Calu3 (cell line): ENCODE measurements around the gene P2RX6. TPM values are rescaled to one million over a fixed set of nuclear protein-coding genes. Genes with fewer than 3 reads are reported as not detected.

Experiments
- BruUV-seq: library from RNA; stranded (reverse); fragments of 400-500 nt; replicated peaks from 2 replicates; lab custom pipeline; 2021; lab: Mats Ljungman, UMichigan
- CTCF ChIA-PET: fragments of 300-600 bp; sonication (Branson Sonifier 250); formaldehyde crosslinking; loops from one replicate; lab custom pipeline; 2022; ENCODE audit warnings: antibody characterized with exemption; lab: Charles Lee
- DNase-seq: peaks from one replicate; pipeline ENCODE4 v3.0.0; 2022
- H3K27ac Mint-ChIP-seq: one replicate; pipeline ENCODE4 v1.8.0; 2022; ENCODE audit warnings: mixed read lengths; ENCODE audit not compliant: unreplicated experiment
- H3K27me3 Mint-ChIP-seq: one replicate; pipeline ENCODE4 v1.8.0; 2022; ENCODE audit warnings: mixed read lengths; ENCODE audit not compliant: unreplicated experiment
- H3K36me3 Mint-ChIP-seq: one replicate; pipeline ENCODE4 v1.8.0; 2022; ENCODE audit warnings: mild to moderate bottlenecking, moderate library complexity, mixed read lengths; ENCODE audit not compliant: insufficient read depth, unreplicated experiment
- H3K4me1 Mint-ChIP-seq: one replicate; pipeline ENCODE4 v1.8.0; 2022; ENCODE audit warnings: mild to moderate bottlenecking, low read depth, mixed read lengths; ENCODE audit not compliant: unreplicated experiment
- H3K4me3 Mint-ChIP-seq: one replicate; pipeline ENCODE4 v1.8.0; 2022; ENCODE audit warnings: mild to moderate bottlenecking, low read depth, moderate library complexity, mixed read lengths; ENCODE audit not compliant: unreplicated experiment
- H3K9me3 Mint-ChIP-seq: one replicate; pipeline ENCODE4 v1.8.0; 2022; ENCODE audit warnings: low read depth, mixed read lengths; ENCODE audit not compliant: unreplicated experiment
- CTCF ChIP-seq: fragments of 200-600 bp; IDR thresholded peaks from one replicate; pipeline ENCODE4 v1.8.0; 2022; ENCODE audit warnings: antibody characterized with exemption; ENCODE audit not compliant: unreplicated experiment
- intact Hi-C: fragments of 100-400 bp; cut with micrococcal nuclease; formaldehyde crosslinking; loops from one replicate; pipeline ENCODE4 v1.10.0; 2022; ENCODE audit not compliant: unreplicated experiment
- microRNA-seq: library from miRNA; unstranded; fragments of <30 nt; microRNA quantifications from one replicate; pipeline ENCODE4 v1.2.0, GENCODE V29; 2022
- total RNA-seq: library from RNA; stranded (reverse); gene quantifications from 2 replicates; pipeline ENCODE4 v1.2.3, GENCODE V29; 2022

The P2RX6 gene
- total RNA-seq, 1 experiment from 2014 or later = 0.26 TPM

- Mint-ChIP-seq H3K36me3 (no peaks in the 10 kb centered on the region), H3K4me1 (no peaks in the 10 kb centered on the region), H3K9me3 (no peaks in the 10 kb centered on the region), H3K4me3 (no peak overlapping the region), H3K27ac (no peak overlapping the region), H3K27me3 (peaks cover 22% of the 10 kb centered on the region)
- BruUV-seq = no TSS peak
- no peak for TF ChIP-seq CTCF
- CTCF ChIA-PET = no interaction called here
- intact Hi-C loops = no loop called here
- no peak for DNase-seq
Measured at GRCh38 chr22:21076912-21077625, 62.1 kb downstream of the P2RX6 start.

Small RNA genes lying within 50 kb of the gene (microRNA-seq; reads per million reads assigned to microRNA genes)
- gene MIR649 = not detected

Other genes starting within 250 kb of the P2RX6 start
- gene SERPIND1, start 241.1 kb upstream of the P2RX6 start, total RNA-seq = not detected in 2 replicates
- gene PI4KA, start 156.4 kb upstream of the P2RX6 start, total RNA-seq = 69.2 and 77.9 TPM in 2 replicates
- gene SNAP29, start 156.2 kb upstream of the P2RX6 start, total RNA-seq = 28.8 and 35.9 TPM in 2 replicates
- gene CRKL, start 97.8 kb upstream of the P2RX6 start, total RNA-seq = 68.0 and 69.9 TPM in 2 replicates
- gene AIFM3, start 47.9 kb upstream of the P2RX6 start, total RNA-seq = 3.1 and 4.2 TPM in 2 replicates
- 49.3 and 55.4 TPM in 2 replicates for gene LZTR1, start 32.9 kb upstream of the P2RX6 start, total RNA-seq
- 24.5 and 25.3 TPM in 2 replicates for gene THAP7, start 13.0 kb upstream of the P2RX6 start, total RNA-seq
- 0.14 TPM in 1 of 2 replicates, not detected in the other for gene SLC7A4, start 17.4 kb downstream of the P2RX6 start, total RNA-seq
- not detected in 2 replicates for gene LRRC74B, start 30.8 kb downstream of the P2RX6 start, total RNA-seq